Iris pigment epithelial cell (primary cell): ENCODE data around the gene PHF21B.

ENCODE experiments used
- DNase-seq: peaks from one replicate; pipeline ENCODE4 v3.0.0-alpha.2; 2011; ENCODE audit warnings: low read depth

PHF21B gene

DNA sequence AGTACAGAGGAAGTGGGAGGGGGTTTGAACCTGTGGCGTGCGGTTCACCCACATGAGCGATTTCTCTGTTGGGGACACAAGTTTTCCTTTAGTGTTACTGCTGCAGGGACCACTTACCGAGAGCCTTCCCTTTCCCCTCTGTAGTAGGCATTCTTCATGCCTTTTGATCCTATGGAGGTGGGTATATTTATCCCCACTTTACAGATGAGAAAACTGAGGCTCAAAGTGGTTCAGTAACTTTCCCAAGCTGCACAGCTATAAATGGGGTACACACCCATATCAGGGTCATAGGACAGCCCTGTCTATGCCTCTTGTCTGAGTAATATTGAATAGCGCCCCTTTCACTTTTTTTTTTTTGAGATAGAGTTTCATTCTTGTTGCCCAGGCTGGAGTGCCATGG lies 3.3 kb upstream of the PHF21B start:
- DNase-seq, result no peak

DNA sequence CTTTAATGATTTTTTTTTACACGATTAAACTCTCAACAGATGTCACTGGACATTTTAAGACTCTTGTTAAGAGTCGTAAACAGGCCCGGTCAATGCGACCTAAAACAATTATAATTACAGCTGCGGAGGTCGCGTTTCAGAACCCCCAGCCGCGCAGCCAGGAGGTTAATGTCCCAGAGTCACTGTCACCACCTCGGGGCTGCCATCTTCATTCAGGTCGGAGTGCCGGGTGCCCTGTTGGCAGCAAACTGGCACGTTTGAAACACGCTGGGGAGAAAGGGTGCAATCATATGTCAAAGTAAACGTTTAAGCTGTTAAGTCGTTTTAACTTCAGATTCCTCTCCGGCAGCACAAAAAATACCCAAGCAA lies 711 bp upstream of the PHF21B start:
- DNase-seq, result no peak

DNA sequence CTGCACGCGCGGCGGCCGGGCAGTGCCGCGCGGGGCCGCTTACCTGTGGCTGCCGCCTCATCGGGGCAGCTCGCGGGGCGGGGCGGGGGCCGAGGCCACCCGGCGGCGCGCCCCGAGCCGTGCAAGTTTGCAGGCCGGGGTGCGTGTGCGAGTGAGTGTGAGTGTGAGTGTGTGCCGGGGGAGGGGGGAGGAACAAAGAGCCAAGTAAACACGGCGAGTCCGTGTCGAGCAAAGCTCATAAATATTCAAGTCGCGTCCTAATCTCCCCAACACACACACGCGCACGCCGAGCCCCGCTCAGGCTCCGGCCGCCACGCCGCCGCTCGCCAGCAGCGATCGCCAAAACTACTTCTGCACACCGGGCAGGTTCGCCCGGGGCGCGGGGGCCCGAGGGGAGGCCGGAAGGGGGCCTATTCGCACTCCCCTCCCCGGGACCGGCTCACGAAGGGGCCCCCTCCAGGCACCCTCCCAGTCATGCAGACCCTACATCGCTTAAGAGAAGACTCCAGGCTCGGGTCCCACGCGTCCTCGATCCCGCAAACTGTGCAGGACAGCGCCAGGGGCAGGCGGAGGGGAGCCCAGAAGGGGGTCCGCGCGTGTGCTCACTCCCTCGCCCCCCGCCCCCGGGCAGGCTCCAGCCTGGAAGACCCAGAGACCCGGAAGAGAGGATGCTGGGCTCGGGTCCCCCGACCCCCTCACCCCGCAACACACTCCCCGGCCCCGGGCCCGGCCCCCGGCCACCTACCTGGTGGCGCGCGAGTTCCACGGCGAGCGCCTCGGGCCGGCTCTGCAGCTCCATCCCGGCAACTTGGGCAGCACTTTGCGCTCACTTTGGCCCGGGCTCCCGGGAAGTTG lies 827 bp downstream of the PHF21B start:
- peak; percentile 12 for DNase-seq

DNA sequence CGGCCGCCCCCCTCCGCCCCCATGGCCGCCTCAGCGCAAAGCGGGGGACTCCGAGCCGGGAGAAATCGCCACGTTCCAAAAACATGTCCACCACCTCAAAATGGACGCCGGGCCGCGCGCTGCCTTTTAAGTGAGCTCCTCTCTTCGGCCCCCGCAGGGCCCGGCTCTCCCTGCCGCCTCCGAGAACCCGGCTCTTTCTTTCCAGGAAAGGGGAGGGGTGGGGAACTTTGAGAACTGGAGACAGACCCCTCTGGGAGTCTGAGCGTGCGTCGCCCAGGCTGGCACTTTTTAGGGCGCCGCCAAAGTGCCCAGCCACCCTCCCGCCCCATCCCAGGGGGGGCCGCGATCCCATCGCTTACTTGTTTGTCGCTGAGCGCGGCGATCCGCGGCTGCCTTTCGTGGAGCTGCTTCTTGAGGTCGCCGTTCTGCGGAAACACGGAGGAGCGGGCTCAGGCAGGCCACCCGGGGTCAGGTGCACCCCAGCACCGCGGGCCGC lies 1.6 kb downstream of the PHF21B start:
- peak; percentile 5 for DNase-seq

DNA sequence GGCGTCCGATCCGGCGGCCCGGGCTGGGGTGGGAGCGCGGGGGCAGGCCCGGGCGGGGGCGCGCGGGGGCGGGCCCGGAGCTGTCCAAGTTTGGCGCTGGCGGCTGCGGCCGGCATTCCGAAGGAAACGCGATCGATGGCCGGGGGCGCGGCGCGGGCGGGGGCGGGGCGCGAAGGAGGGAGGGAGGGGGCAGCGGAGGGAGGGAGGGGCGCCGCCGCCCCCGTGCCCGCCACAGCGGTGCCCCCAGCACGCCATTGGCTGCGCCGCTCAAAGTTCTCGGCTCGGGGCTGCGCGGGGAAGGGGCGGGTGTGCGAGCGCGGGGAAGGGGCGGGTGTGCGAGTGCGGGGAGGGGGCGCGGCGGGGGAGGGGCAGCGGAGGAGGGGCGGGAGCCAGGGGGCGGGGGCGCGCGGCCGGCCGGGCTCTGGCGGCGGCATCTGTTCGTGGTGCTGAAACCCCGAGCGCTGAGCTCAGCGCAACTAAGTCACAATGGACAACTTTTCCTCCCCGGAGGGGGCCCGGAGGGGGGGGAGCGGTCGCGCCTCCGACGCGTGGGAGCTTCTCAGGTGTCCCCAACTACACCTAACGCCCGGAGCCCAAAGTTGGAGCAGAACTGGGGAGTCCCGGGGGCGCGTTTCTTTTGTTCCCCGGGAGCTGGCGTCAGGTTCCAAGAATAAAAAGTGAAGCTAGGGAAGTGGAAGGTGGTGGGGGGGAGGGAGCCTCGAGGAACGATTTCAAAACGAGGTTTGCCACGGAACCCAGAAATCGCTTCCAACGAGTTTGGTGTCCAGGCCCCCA lies 2.2 kb downstream of the PHF21B start:
- DNase-seq, result peak; percentile 34

DNA sequence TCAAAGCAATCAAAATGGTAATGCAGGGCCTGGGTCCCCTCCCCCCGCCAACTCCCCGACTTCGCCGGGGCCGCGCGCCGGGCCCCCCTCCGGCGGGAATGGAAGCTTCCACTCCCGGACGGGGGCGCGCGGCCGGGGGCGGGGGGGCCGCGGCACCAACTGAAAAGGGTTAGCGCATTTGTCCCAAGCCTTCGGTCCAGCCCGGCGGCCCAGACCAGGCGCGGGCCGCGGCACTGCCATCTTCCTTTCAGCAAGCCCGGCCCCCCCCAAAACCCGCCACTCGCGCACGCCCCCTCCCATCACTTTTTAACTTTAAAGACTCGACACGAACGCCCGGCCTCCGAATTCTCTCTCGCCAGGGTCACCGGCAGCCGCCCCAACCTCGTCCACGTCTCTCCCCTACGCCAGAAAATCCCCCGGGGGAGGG lies 2.8 kb downstream of the PHF21B start:
- no peak for DNase-seq

DNA sequence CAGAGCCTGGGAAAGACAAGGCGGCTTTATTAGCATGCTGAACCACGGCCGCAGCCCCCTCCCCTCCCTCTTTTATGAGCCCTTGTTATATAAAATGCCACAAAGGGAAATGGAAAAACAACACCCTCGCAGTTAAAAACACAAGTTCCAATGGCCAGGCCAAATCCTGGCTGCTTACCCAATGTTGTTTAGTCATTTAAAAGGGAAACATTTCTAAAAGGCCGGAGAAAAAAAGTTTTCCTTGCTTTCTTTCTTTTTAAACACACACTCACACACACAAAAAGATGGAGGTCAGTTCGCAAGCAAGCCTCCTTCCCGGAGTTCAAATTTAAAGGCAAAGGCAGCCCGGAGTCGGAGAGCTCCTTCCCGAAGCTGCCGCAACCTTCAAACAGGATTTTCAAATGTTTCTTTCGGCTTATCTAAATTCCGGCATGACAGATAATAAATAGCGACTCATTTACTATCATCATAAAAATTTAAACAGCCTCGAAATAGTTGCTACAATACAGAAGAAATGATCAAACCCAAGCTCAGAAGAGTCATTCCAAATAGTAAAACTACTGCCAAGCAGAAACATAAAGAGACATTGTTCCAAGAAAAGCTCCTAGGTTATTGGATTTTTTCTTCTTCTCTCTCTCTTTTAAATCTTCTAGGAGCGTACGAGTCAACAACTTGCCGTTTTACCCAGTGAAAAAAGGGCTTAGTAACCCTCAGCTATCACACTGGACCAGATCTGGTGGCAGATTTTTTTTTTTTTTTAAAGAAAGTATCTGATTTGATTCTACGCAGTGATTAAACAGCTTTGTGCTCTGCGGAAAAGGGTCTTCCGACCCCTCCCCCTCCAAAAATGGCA lies 3.5 kb downstream of the PHF21B start:
- DNase-seq, result no peak

DNA sequence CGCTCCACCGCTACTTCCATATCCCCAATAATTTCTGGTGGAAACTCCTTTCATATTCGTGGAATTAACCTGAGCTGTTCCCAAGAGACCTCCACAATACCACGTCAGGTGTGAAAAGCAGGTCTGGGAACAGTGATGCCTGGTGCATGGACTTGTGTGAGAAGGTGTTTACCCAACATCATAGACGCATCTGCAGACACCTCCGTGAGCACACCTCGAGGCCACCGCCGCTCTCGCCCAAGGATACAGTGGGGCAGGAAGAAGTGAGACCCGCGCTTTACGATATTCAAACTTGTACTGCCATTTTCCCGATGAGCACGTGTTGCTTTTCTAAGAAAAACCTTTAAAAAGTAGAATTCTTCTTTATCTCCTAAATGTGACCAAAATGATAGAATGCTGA lies 8.2 kb downstream of the PHF21B start:
- no peak for DNase-seq

DNA sequence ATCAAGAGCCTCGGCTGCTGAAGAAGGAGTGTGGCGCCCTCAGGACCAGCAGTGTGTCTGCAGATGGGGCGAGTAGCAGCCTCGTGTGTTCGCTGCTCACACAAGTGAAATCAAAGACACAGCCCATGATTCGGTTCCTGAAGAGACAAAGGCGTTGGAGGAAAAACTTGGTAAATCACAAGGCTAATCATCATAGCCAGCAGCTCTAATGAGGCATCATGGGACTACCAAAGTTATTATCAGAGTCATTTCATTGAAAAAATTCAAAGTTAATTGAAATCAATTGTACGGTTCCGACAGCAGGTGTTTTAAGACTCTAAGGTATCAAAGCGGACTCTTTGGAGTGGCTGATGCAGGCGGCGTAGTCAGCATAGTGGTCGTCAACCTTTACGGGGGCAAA lies 9.5 kb downstream of the PHF21B start:
- DNase-seq, result no peak

DNA sequence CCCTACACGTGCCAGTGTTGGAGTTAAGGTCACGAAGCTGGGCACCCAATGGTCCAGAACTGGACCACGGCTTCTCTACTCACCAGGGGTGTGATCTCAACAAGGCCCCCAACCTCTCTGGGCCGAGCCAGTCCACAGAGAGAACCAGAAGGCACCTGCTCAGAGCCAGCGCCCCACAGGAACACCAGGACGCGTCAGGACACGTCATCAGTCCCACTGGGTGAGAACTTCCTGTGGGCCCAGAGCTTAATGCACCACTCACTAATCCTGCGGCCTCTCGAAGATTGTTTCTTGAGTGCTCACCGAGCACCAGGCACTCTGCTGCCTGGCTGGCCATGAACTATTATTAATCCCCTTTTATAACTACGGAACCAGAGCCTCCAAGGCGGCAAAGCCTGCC lies 10.1 kb downstream of the PHF21B start:
- DNase-seq, result no peak

DNA sequence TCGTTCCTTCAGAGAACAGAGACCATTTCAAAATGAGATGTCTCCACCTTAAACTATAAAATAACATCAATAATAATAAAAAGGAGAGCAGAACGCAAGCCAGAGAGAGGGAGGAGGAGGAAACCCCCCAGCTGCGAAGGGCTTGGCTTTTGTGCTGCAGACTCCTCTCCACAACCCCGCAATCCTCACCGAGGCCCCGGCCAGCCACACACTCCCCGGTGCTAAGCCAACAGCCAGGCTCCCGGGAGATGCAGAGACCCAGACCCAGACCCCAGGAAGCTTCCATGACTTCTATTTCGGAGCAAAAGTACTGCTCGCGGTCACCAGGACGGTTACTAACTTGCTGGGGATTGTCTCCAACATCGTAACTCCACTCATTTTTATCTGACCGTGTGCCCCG lies 10.6 kb downstream of the PHF21B start:
- no peak for DNase-seq

DNA sequence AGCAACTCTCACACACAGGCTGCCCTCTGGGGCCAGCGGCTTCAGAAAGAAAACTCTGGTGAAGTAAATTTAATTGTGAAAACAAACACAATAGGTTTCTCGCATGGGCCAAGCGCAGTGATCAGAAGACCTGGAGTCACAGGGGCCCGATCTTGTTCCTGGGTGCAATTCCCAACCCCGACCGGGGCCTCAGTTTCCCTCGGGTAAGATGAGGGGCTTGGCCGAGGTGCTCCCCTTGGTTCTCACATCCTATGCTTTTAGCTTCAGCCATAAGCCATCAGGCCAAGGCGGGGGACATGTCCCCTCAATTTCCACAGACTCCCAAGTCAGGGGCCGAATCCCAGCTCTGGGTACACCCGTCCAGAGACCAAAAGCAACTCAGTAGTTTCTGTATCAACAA lies 11.5 kb downstream of the PHF21B start:
- no peak for DNase-seq

DNA sequence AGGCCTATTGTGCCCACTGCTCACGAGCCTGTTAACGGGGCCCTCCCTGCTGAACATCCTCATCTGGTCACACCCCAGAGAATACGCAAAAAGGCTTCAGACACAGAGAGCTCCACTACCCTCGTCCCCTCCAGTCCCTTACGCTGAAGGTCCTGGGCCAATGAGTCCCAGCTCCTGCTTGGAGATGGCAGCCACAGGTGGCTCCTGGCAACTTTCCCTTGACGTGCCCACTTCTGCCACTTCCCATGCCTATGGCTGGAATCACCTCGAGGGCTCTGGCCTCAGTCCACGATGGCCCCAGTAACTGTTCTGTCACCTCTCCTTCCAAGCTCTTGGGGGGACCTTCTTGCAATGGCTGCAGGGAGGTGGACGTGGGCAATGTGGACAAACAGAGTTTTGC lies 12.7 kb downstream of the PHF21B start:
- no peak for DNase-seq

DNA sequence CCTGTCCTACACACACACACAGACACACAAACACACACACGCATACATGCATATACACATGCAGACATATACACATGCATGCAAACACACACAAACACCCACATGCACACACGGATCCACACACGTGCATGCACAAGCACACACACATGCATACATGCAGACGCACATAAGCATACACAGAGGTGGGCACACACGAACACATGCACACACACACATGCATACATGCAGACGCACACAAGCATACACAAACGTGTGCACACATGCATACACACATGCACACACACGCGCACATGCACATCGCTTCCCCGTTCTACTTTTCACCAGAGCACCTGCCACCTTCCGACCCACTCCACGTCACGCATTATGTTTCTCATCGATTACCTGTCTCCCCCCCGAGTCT lies 13.2 kb downstream of the PHF21B start:
- DNase-seq, result no peak

DNA sequence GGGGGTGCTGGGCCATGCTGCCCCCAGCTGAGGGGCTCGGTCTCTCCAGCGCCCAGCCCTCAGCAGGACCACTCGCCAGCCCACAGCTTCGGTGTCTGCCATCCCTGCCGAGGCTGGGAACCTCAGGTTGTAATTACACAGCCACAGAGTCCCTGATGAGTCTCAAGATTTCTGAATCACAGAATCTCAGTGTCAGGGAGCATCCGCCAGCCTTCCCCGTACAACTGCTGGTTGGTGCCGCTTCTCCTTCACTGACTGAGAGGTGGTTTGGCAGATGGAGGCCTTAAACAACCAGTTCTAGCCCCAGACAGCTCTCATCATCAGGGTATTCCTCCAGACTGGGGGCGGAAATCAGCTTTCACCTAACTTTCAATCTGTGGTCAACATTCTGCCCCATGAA lies 13.7 kb downstream of the PHF21B start:
- no peak for DNase-seq

DNA sequence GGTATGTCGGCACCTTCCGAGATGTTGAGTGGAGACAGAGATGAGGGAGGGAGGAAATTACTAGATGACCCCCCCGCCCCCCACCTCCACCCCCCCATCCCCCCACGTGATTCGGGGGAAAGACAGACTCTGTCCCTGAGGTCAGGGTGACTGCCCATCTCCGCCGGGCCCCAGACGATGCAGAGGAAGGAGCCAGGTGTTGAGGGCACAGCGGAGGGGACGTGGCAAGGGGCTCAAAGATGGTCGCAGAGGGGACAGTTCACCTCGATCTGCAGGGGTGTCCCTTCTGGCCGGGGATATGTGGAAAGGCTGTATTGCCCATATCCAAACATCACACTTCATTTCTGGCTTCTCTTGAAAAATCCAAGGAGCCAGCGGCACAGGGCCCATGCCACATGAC lies 14.1 kb downstream of the PHF21B start:
- no peak for DNase-seq

DNA sequence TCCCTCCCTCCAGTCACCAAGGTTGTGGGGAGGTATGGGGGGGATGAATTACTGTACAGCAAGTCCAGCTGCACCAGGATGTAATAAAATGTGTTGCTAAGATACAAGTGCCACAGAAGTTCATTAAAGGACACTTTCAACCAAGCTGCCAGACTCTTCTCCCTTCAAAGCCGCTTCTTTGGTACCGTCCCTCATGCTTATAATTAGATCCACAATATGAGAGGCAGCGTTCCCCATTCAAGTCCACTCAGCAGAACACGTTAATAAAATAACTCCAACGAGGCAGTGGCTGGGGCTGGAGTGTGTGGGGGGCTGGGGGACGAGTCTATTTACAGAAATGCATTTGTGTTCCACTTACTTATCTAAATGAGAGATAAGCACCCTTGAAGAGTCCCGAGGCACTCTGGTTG lies 14.7 kb downstream of the PHF21B start:
- no peak for DNase-seq

DNA sequence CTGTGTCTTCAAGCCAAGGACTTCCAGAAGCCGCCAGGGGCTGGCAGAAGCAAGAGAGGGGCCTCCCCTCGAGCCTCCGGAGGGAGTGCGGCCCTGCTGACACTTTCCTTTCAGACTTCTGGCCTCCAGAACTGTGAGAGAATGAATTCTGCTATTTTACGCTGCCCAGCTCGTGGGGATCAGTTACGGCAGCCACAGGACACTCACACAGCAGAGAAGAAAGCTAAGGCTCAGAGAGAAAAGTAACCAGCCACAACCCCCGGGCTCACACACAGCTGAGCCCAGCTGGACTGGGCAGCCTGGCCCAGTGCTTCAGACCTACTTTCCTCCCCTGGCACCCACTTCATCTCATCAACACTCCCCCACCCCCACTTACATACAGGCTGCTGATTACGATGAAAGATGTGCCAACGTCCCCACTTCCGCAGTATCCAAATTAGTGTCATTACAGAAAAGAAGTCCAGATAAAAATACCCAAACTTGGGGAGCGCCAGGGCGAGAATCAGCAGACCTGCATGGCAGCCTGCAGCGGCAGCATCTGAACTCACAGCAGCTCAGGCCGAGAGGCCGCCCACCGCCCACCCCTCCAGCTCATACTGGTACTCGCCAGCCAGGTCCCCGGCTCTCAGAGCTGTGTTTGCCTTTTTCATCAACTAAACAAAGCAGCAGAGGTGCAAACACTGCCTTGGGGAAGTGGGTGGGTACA lies 15.3 kb downstream of the PHF21B start:
- no peak for DNase-seq

DNA sequence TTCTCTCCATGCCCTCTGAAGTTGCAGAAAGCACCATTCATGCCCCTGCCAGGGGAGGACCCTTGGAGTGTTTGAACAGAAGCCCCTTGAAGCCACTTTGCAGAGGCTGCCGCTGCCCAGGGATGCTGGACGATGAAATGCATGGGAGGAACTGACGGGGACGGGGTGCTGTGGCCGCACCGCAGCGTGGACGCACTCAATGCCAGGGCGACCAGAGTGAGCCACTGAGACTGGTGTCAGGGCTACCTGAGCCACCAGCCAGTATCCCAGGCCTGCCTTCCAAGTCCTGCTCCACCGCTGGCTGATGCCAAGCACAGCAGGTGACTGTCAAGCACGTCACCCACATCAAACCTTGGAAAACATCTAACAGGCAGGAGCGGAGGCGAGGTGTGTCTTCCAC lies 17.6 kb downstream of the PHF21B start:
- no peak for DNase-seq

DNA sequence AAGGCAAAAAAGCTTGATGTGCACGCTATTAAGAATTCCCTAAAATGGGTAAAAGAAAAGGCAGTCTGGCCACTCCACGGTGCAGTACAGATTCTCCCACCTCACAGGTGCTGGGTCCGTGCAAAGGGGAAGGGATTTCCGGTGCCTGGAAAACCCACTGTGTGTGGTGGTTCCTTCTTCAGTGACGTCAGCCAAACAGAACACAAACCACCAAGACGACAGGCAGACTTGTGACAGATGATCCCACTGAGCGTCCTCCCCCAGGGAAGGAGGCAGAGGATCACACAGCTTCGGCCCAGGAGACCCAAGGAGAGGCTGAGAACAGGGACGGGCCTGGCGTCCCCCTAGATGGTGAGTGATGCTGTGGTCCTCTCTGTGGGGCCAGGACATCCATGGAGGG lies 18.6 kb downstream of the PHF21B start:
- DNase-seq, result no peak

DNA sequence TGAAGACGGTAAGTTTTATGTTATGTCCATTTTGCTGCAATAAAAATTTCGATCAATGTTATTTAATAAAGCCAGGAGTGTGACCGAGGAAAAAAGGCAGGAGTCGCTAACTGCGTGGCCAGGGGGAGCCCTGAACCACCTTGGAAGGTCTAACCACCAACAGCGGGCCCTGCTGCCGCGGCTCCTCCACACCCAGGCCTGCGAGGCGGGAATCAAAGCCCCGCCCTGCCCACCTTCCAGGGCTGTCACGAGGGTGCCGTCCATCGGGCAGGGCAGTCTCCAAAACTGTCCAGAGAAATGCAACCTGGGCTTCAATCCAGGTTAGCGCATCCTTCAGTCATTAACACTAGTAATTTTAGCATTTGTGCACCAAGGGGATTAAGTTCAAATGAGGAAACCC lies 19.0 kb downstream of the PHF21B start:
- no peak for DNase-seq

DNA sequence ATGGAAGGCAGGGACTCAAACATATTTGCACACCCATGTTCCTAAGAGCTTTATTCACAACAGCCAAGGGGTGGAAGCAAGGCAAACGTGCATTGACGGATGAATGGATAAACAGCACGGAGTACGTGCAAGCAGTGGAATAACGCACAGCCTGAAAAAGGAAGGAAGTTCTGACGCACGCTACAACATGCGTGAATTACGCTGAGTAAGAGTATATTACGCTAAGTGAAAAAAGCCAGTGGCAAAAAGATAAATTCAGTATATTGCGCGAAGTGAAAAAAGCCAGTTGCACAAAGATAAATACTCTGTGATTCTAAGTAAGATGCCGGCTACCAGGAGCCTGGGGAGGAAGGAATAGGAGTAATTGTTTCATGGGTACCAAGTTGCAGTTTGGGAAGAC lies 19.5 kb downstream of the PHF21B start:
- DNase-seq, result no peak
